ENCODE data around the gene SIGLEC6. TPM values are rescaled to one million over a fixed set of nuclear protein-coding genes. Genes with fewer than 3 reads are reported as not detected.

SIGLEC6 gene
- total RNA-seq, 1 experiment from 2014 or later, result 0.37 TPM

DNA sequence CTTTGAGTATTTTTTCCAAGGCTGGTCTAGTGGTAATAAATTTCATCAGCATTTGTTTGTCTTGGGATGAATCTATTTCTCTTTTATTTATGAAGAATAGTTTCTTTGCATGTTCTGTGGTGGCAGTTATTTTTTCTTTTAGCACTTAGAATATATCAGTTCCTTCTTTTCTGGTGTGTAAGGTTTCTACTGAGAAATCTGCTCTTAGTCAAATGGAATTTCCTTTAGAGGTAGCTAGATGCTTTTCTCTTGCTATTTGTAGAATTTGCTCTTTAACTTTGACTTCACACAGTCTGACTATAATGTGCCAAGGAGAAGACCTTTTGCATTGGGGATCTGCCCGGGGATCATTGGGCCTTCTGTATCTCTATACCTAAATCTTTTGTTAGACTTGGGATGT is 4.1 kb upstream of the SIGLEC6 start:
- no peak for ATAC-seq
- no peak for DNase-seq (ENCODE audit: low spot score)
- no peak overlapping the region for H3K4me3 Mint-ChIP-seq
- H3K36me3 Mint-ChIP-seq, result no peaks in the 10 kb centered on the region
- peaks cover 44% of the 10 kb centered on the region for H3K27me3 Mint-ChIP-seq (ENCODE audit: low read depth)
- H3K4me1 Mint-ChIP-seq, result peaks cover 12% of the 10 kb centered on the region
- H3K27ac Mint-ChIP-seq, result no peak overlapping the region
- POLR2A ChIA-PET, result no interaction called here
- no peaks in the 10 kb centered on the region for H3K9me3 Mint-ChIP-seq
- CTCF ChIA-PET, result interaction anchor here (1.5 kb wide), 1 partner anchor 126 kb away, joined by 3 read pairs; no protein-coding TSS in a partner anchor
- TF ChIP-seq NFE2L1 (CRISPR knock-in tag; IDR thresholded peaks at IDR 0.05) (no peak), RORB (CRISPR knock-in tag; IDR thresholded peaks at IDR 0.05) (no peak), KAT7 (CRISPR knock-in tag; IDR thresholded peaks at IDR 0.05; ENCODE audit: borderline replicate concordance) (no peak), ELF4 (CRISPR knock-in tag; IDR thresholded peaks at IDR 0.05; ENCODE audit: low read depth) (no peak), GRHL2 (CRISPR knock-in tag; IDR thresholded peaks at IDR 0.05; ENCODE audit: insufficient replicate concordance, severe bottlenecking) (no peak), ZNF423 (CRISPR knock-in tag; IDR thresholded peaks at IDR 0.05) (no peak), ZNF121 (CRISPR knock-in tag; IDR thresholded peaks at IDR 0.05) (no peak), MXD4 (CRISPR knock-in tag; IDR thresholded peaks at IDR 0.05; ENCODE audit: borderline replicate concordance) (no peak), SP1 (CRISPR knock-in tag; conservative IDR thresholded peaks at IDR 0.05) (no peak), CREM (CRISPR knock-in tag; IDR thresholded peaks at IDR 0.05) (no peak), MYBL2 (CRISPR knock-in tag; IDR thresholded peaks at IDR 0.05) (no peak)
- TF ChIP-seq, protein P1, sequence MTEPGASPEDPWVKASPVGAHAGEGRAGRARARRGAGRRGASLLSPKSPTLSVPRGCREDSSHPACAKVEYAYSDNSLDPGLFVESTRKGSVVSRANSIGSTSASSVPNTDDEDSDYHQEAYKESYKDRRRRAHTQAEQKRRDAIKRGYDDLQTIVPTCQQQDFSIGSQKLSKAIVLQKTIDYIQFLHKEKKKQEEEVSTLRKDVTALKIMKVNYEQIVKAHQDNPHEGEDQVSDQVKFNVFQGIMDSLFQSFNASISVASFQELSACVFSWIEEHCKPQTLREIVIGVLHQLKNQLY (CRISPR knock-in tag; IDR thresholded peaks at IDR 0.05), result no peak
- TF ChIP-seq, protein P2, sequence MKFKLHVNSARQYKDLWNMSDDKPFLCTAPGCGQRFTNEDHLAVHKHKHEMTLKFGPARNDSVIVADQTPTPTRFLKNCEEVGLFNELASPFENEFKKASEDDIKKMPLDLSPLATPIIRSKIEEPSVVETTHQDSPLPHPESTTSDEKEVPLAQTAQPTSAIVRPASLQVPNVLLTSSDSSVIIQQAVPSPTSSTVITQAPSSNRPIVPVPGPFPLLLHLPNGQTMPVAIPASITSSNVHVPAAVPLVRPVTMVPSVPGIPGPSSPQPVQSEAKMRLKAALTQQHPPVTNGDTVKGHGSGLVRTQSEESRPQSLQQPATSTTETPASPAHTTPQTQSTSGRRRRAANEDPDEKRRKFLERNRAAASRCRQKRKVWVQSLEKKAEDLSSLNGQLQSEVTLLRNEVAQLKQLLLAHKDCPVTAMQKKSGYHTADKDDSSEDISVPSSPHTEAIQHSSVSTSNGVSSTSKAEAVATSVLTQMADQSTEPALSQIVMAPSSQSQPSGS (CRISPR knock-in tag; IDR thresholded peaks at IDR 0.05; ENCODE audit: borderline replicate concordance, low read depth), result no peak
- TF ChIP-seq, protein P3, sequence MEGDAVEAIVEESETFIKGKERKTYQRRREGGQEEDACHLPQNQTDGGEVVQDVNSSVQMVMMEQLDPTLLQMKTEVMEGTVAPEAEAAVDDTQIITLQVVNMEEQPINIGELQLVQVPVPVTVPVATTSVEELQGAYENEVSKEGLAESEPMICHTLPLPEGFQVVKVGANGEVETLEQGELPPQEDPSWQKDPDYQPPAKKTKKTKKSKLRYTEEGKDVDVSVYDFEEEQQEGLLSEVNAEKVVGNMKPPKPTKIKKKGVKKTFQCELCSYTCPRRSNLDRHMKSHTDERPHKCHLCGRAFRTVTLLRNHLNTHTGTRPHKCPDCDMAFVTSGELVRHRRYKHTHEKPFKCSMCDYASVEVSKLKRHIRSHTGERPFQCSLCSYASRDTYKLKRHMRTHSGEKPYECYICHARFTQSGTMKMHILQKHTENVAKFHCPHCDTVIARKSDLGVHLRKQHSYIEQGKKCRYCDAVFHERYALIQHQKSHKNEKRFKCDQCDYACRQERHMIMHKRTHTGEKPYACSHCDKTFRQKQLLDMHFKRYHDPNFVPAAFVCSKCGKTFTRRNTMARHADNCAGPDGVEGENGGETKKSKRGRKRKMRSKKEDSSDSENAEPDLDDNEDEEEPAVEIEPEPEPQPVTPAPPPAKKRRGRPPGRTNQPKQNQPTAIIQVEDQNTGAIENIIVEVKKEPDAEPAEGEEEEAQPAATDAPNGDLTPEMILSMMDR (IDR thresholded peaks at IDR 0.05), result no peak
- TF ChIP-seq, protein P4, sequence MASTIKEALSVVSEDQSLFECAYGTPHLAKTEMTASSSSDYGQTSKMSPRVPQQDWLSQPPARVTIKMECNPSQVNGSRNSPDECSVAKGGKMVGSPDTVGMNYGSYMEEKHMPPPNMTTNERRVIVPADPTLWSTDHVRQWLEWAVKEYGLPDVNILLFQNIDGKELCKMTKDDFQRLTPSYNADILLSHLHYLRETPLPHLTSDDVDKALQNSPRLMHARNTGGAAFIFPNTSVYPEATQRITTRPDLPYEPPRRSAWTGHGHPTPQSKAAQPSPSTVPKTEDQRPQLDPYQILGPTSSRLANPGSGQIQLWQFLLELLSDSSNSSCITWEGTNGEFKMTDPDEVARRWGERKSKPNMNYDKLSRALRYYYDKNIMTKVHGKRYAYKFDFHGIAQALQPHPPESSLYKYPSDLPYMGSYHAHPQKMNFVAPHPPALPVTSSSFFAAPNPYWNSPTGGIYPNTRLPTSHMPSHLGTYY (CRISPR knock-in tag; IDR thresholded peaks at IDR 0.05), result no peak

DNA sequence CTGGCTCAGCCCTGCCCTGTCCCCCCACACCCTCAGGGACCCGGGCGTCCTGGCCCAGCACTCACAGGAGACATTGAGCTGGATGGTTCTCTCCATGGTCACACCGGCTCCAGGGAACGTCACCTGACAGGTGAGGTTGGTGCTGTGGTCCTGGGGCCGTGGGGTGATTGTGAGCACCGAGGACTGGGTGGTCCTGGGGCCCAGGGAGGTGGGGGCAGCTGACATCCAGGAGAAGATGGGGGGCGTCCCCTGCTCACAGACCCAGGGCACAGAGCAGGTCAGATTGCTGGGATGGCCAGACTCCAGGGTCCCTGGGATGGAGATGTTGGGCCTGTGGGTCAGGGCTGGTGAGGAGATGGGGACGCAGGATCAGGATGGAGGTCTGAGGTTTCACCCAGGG is 854 bp downstream of the SIGLEC6 start:
- Mint-ChIP-seq H3K9me3 (no peaks in the 10 kb centered on the region), H3K27me3 (ENCODE audit: low read depth) (peaks cover 50% of the 10 kb centered on the region), H3K36me3 (no peaks in the 10 kb centered on the region), H3K4me3 (no peak overlapping the region), H3K4me1 (peaks cover 9% of the 10 kb centered on the region), H3K27ac (no peak overlapping the region)
- ATAC-seq (no peak), DNase-seq (ENCODE audit: low spot score) (no peak)
- ChIA-PET POLR2A (interaction anchor here (1.6 kb wide), 1 partner anchor 18 kb away, joined by 4 read pairs; no protein-coding TSS in a partner anchor), CTCF (interaction anchor here (0.5 to 0.9 kb wide), 3 partner anchors 108 to 130 kb away, joined by 4 to 5 read pairs (median 4); no protein-coding TSS in a partner anchor)
- no peak for TF ChIP-seq OVOL2 (CRISPR knock-in tag; IDR thresholded peaks at IDR 0.05; ENCODE audit: borderline replicate concordance)
- TF ChIP-seq, protein P5, sequence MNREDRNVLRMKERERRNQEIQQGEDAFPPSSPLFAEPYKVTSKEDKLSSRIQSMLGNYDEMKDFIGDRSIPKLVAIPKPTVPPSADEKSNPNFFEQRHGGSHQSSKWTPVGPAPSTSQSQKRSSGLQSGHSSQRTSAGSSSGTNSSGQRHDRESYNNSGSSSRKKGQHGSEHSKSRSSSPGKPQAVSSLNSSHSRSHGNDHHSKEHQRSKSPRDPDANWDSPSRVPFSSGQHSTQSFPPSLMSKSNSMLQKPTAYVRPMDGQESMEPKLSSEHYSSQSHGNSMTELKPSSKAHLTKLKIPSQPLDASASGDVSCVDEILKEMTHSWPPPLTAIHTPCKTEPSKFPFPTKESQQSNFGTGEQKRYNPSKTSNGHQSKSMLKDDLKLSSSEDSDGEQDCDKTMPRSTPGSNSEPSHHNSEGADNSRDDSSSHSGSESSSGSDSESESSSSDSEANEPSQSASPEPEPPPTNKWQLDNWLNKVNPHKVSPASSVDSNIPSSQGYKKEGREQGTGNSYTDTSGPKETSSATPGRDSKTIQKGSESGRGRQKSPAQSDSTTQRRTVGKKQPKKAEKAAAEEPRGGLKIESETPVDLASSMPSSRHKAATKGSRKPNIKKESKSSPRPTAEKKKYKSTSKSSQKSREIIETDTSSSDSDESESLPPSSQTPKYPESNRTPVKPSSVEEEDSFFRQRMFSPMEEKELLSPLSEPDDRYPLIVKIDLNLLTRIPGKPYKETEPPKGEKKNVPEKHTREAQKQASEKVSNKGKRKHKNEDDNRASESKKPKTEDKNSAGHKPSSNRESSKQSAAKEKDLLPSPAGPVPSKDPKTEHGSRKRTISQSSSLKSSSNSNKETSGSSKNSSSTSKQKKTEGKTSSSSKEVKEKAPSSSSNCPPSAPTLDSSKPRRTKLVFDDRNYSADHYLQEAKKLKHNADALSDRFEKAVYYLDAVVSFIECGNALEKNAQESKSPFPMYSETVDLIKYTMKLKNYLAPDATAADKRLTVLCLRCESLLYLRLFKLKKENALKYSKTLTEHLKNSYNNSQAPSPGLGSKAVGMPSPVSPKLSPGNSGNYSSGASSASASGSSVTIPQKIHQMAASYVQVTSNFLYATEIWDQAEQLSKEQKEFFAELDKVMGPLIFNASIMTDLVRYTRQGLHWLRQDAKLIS (CRISPR knock-in tag; IDR thresholded peaks at IDR 0.05; ENCODE audit: borderline replicate concordance), result no peak
- TF ChIP-seq, protein P4 (CRISPR knock-in tag; IDR thresholded peaks at IDR 0.05), result no peak
- no peak for TF ChIP-seq ZNF263 (CRISPR knock-in tag; IDR thresholded peaks at IDR 0.05; ENCODE audit: low read depth)
- TF ChIP-seq ELF4 (CRISPR knock-in tag; IDR thresholded peaks at IDR 0.05; ENCODE audit: low read depth), result no peak
- no peak for TF ChIP-seq TEAD1 (CRISPR knock-in tag; IDR thresholded peaks at IDR 0.05)
- TF ChIP-seq FOXJ3 (CRISPR knock-in tag; IDR thresholded peaks at IDR 0.05; ENCODE audit: borderline replicate concordance), result no peak
- TF ChIP-seq ZNF416 (CRISPR knock-in tag; IDR thresholded peaks at IDR 0.05), result no peak
- no peak for TF ChIP-seq SMAD4 (CRISPR knock-in tag; IDR thresholded peaks at IDR 0.05)
- no peak for TF ChIP-seq TEAD4 (CRISPR knock-in tag; IDR thresholded peaks at IDR 0.05)

Data from WTC11 (cell line).